ENCODE data around the gene STPG3.

GRCh38 chr9:137266162-137266527 lies 15.1 kb downstream of the STPG3 start:
- TF ChIP-seq, protein P1, sequence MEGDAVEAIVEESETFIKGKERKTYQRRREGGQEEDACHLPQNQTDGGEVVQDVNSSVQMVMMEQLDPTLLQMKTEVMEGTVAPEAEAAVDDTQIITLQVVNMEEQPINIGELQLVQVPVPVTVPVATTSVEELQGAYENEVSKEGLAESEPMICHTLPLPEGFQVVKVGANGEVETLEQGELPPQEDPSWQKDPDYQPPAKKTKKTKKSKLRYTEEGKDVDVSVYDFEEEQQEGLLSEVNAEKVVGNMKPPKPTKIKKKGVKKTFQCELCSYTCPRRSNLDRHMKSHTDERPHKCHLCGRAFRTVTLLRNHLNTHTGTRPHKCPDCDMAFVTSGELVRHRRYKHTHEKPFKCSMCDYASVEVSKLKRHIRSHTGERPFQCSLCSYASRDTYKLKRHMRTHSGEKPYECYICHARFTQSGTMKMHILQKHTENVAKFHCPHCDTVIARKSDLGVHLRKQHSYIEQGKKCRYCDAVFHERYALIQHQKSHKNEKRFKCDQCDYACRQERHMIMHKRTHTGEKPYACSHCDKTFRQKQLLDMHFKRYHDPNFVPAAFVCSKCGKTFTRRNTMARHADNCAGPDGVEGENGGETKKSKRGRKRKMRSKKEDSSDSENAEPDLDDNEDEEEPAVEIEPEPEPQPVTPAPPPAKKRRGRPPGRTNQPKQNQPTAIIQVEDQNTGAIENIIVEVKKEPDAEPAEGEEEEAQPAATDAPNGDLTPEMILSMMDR (IDR thresholded peaks at IDR 0.05) = no peak
- no peak for TF ChIP-seq POLR2A (IDR thresholded peaks at IDR 0.05; ENCODE audit: low read depth)
